GM12873 (cell line): Measurements from ENCODE around the gene TLE1.

Experiments
- CTCF ChIP-seq: IDR thresholded peaks from 2 replicates; pipeline ENCODE4 v1.5.1; 2012; ENCODE audit warnings: low read depth, mild to moderate bottlenecking, moderate library complexity, low read length, control low read depth; ENCODE audit not compliant: insufficient read depth; ENCODE audit errors: missing control alignments

Gene TLE1

GRCh38 chr9:81671880-81672280 lies 17.5 kb downstream of the TLE1 start:
- TF ChIP-seq CTCF = no peak

- TF ChIP-seq CTCF = no peak
Measured at GRCh38 chr9:81669866-81670265, 19.5 kb downstream of the TLE1 start.

- TF ChIP-seq CTCF = no peak
Measured at GRCh38 chr9:81669041-81669651, 20.2 kb downstream of the TLE1 start.

- TF ChIP-seq CTCF = no peak
Measured at GRCh38 chr9:81666123-81666522, 23.2 kb downstream of the TLE1 start.

- no peak for TF ChIP-seq CTCF
Measured at GRCh38 chr9:81665322-81665871, 23.9 kb downstream of the TLE1 start.

- no peak for TF ChIP-seq CTCF
Measured at GRCh38 chr9:81664638-81665222, 24.6 kb downstream of the TLE1 start.

GRCh38 chr9:81661339-81661738 lies 28.0 kb downstream of the TLE1 start:
- TF ChIP-seq CTCF = no peak
